ENCODE results near the gene SLC25A5.
"Not testable (repeated sequence)": the region's sequence is repeated elsewhere in the genome, so short reads cannot be mapped to it uniquely, and the experiment has no call there.

The SLC25A5 gene

GRCh38 chrX:119467842-119468550, at the start of gene SLC25A5:
Gene SLC25A5, plus strand, starts transcription at chrX:119468444. Its CDS starts 72 bp downstream, at chrX:119468516.
- DNase-seq = peak; percentile 80

- DNase-seq = no peak
These were observed 49.1 kb upstream of the SLC25A5 start for GRCh38 chrX:119419146-119419545.

DNA sequence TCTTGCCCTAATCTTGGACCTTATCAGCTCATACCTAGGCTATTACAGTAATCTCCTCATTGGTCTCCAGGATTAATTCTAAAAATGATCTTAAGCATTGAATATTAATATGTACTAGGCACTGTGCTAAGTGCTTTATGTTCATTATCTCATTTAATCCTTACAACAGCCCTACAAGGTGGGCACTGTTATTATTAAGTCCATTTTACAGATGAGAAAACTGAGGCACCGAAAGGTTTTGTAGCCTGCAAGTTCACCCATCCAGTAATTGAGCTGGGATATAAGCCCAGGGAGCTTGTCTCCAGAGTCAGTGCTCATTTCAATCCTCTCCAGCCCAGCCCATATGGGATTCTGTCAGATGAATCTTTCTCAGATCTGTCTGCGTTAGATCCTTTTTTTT, 48.3 kb upstream of the SLC25A5 start:
- no peak for DNase-seq

DNA sequence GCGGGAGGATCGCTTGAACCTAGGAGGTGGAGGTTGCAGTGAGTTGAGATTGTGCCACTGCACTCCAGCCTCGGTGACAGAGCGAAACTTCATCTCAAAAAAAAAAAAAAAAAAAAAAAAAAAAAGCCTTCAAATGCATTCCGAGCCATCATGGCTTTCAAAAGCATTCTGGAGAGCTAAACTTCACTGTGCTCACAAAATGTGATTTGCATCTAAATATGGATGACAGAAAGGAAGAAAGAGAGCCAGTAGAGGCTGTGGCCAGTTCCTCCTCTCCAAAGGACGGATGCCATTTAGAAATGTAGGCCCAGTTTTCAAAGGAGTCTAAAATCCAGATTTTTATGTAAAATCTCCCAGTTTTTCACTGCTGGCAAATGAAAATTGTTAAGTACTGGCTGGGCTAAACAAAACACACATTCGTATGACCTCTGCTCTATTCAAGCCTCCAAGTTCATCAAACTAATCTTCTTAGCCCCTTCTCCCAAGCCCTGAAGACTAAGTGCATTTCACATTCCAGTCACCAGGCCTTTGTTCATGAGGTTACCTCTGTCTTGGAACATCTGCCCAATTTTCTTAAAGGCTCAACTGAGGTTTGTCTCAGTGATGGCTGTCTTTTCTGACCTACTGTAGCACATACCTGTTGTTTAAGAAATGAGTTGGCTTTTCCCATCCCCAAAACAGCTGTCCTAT, 47.1 kb upstream of the SLC25A5 start:
- no peak for DNase-seq

- no peak for DNase-seq
These were observed 44.6 kb upstream of the SLC25A5 start for GRCh38 chrX:119423631-119424030.

DNA sequence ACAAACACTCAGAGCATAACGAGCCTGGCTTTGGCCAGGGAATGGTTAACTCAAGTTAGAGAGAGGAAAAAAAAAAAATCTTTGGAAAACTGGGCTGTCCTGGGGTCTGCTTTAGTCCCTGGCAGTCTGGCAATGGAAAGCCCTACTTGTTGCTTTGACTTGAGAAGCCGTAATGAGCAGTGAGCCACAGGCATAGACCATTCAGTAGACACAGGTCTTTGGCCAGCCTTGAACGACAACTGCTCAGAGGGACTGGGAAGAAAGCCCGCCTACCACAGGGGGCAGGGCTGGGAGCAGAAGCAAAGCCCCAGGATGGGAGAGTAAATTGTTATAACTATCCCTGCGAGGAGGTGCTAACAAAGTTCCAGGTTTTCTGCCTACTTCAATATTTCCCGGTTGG, 43.2 kb upstream of the SLC25A5 start:
- DNase-seq = no peak

DNA sequence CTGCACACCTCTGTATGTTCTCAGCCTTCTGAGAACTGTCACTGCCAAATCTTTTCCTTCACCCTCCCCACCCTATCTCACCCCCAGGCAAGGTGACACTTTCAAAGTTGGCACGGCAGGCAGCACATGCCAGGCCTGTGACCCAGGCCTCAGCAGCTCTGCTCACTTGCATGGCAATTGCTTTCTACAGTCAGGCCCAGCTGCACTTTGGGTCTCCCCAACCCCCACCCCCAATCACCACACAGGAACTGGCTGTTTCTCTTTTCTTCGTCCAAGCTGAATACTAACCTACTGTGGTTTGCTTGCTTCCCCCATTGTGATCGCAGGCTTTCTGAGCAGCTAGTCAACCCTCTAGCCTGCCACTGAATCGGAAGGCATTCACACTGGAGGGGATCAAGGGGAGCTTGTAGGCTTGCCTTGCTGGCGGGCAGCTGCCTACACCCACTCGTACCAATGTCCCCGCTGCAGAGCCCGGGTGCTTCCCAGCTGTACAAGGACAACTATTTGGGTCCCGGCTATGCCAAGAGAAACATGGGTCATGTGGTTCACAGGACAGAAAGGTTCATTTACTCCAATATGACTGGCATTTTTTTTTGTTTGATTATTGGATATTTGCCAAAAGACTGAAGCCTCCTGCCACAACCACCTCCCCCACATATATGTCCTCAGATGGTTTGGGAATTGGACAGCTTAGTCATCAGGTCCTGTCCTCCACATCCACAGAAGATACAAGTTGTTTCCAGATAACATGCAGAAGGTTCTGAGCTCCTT, 41.0 kb upstream of the SLC25A5 start:
- no peak for DNase-seq

GRCh38 chrX:119427795-119428185, 40.5 kb upstream of the SLC25A5 start:
- DNase-seq = no peak

- no peak for DNase-seq
These were observed 38.8 kb upstream of the SLC25A5 start for GRCh38 chrX:119429471-119429870.

GRCh38 chrX:119441295-119441694, 26.9 kb upstream of the SLC25A5 start:
- not testable (repeated sequence) for DNase-seq

DNA sequence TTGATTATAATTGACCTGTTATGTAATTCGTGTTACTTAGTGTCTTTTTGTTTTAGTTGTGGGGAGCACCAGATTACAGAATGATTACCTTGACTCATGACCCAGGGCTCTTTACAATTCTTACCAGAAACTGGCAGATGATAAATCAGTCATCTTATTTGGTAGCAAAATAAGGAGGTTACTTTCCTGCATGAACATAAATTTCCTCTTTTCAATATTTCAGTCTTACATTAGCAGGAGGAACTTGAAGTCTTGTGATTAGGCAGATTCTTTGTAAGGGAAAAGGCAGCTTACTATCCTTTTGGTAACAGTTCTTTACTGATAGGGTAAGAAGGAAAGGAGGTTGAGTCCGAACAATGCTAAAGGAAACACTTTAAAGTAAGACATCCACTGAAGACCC, 26.0 kb upstream of the SLC25A5 start:
- no peak for DNase-seq

DNA sequence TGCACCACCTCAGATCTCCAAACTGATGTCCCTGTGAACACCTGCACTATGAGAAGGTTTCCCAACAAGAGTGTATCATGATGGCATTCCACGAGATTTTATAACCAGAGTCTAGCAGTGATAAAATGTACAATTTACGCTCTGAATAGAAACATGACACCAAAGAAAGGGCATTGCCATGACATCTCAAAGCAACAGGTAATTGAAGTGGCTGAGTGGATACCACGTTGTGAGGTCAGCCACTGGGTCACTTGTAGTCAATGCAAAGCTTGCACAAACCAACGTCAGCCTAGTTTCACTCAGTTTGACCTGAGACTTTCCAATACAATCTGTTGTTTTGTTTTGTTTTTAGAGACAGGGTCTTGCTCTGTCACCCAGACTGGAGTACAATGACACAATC, 15.0 kb upstream of the SLC25A5 start:
- DNase-seq = no peak

GRCh38 chrX:119455264-119455663, 13.0 kb upstream of the SLC25A5 start:
- no peak for DNase-seq

DNA sequence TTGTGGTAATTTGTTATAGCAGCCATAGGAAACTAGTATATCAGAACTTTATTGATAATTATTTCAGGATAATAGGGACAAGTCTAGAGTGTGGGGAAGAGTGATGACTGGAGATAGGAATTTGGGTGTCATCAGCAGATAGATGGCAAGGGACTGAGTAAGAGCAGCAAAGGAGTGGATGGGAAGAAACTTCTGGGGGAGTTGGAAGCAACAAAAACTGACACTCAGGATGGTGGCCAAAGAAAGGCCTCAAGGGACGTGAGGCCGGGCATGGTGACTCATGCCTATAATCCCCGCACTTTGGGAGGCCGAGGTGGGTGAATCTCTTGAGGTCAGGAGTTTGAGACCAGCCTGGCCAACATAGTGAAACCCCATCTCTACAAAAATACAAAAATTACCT, 9.1 kb upstream of the SLC25A5 start:
- no peak for DNase-seq

DNA sequence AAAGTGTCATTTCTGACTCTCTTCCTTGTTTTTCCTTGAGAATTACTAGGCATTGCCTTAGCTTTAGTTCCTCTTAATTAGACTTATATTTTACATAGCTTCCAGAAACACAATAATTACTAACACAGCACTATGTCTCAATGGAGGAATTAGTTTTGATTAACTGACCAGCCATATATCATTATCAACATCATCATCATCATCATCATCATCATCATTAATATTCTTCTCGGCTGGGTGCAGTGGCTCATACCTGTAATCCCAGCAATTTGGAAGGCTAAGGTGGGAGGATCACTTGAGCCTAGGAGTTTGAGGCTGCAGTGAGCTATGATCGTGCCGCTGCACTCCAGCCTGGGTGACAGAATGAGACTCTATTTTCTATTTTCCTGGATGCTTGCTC, 2.7 kb upstream of the SLC25A5 start:
- no peak for DNase-seq

- no peak for DNase-seq
These were observed 1.3 kb upstream of the SLC25A5 start for GRCh38 chrX:119466970-119467369.

GRCh38 chrX:119467433-119467832, 811 bp upstream of the SLC25A5 start:
- DNase-seq = no peak

GRCh38 chrX:119468551-119469312, 488 bp downstream of the SLC25A5 start:
- peak; percentile 80 for DNase-seq

GRCh38 chrX:119469313-119469635, 1.0 kb downstream of the SLC25A5 start:
- no peak for DNase-seq

DNA sequence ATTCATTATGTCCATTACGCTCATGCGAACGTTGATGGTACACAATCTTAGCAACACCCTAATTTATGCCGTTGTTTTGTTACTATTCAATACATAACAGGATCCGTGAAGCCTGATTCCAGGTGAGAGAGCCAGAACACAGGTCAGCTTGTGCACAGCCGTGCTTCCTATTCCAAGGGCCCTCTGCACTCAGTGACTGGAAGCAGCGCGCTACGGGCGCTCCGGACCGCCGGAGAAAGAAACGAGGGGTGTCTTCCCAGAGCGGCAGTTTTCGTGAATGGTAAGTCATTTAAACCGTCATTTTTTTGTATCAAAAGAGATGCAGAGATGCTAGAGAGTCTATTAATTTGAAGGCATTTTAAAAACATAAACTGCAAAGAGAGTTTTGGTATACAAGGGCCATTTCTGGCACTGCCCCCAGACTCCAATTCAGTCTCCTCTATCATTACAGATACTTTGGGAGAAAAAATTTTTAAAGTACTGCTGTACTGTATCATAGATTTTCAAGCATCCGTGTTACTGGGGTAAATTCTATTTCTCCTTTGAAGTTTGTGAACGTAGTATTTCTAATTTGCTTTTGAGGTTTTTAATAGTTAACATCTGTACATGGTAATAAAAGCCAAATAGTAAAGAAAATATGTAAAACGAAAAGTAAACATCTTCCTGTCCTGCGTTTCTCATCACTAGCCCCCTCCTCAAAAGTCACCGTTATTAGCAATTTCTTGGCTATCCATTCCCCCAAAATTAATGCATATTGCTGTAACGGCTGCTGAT, 6.6 kb downstream of the SLC25A5 start:
- DNase-seq = no peak

GRCh38 chrX:119475389-119476101, 7.3 kb downstream of the SLC25A5 start:
- DNase-seq = no peak

DNA sequence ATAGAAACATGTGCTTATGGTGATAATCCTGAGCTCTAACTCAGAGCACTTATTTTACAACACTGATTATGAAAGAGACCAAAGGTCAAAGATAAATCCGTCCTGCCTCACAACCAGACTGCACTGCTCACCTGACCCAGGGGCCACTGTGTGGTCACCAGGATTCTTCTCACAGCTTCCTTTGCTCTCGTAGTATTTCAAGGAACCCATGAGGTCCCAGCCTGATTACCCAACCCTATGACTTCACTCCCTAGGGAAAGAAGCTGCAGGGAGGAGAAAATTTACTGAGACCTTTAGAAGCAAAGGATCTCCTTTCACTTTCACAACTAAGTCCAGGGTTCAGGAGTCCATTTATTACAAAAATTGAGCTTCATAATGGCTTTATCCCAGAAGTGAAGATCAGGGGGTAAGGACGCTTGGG, 9.6 kb downstream of the SLC25A5 start:
- no peak for DNase-seq

All from CD4-positive, alpha-beta T cell treated with Interleukin-4 for 4 hours (primary cell).